Mesenchymal stem cell (in vitro differentiated cells and primary cell): ENCODE data around the gene MYBL2.

Experiments
- DNase-seq: peaks from one replicate; pipeline ENCODE4 v3.0.0-alpha.2; 2013
- H2AFZ ChIP-seq: one replicate; pipeline ENCODE4 v1.6.1; 2013; ENCODE audit warnings: low read depth, mild to moderate bottlenecking, control low read depth, inconsistent platforms, low read length, moderate library complexity
- H2AK5ac ChIP-seq: 2 replicates; pipeline ENCODE4 v1.6.1; 2013; ENCODE audit warnings: low read length, moderate library complexity, mild to moderate bottlenecking, inconsistent platforms; ENCODE audit not compliant: severe bottlenecking
- H2BK120ac ChIP-seq: one replicate; pipeline ENCODE4 v1.6.1; 2013; ENCODE audit warnings: low read depth, mild to moderate bottlenecking, inconsistent platforms, low read length, moderate library complexity
- H2BK12ac ChIP-seq, 2 experiments: one replicate each; pipeline ENCODE4 v1.6.1; 2013; ENCODE audit warnings: inconsistent platforms in 2 of 2, low read length in 2 of 2, mild to moderate bottlenecking in 2 of 2, moderate library complexity in 2 of 2, control low read depth in 1 of 2
- H2BK15ac ChIP-seq: one replicate; pipeline ENCODE4 v1.6.1; 2013; ENCODE audit warnings: mild to moderate bottlenecking, low read depth, inconsistent platforms; ENCODE audit not compliant: poor library complexity, severe bottlenecking
- H2BK5ac ChIP-seq: 2 replicates; pipeline ENCODE4 v1.6.1; 2013; ENCODE audit warnings: low read depth, mild to moderate bottlenecking, low read length, control low read depth, inconsistent platforms; ENCODE audit not compliant: poor library complexity, severe bottlenecking
- H3K14ac ChIP-seq, 2 experiments: one replicate each; pipeline ENCODE4 v1.6.1; 2013; ENCODE audit warnings: inconsistent platforms in 2 of 2, low read length in 2 of 2, control low read depth in 1 of 2, mild to moderate bottlenecking in 1 of 2, moderate library complexity in 1 of 2
- H3K18ac ChIP-seq, 2 experiments: one replicate each; pipeline ENCODE4 v1.6.1; 2013; ENCODE audit warnings: inconsistent platforms in 2 of 2, low read length in 2 of 2, control low read depth in 1 of 2, low read depth in 1 of 2, mild to moderate bottlenecking in 1 of 2
- H3K23ac ChIP-seq, 2 experiments: one replicate each; pipeline ENCODE4 v1.6.1; 2013; ENCODE audit warnings: inconsistent platforms in 2 of 2, low read length in 2 of 2, mild to moderate bottlenecking in 2 of 2, moderate library complexity in 2 of 2, control low read depth in 1 of 2
- H3K27ac ChIP-seq: 2 replicates; pipeline ENCODE4 v1.5.1; 2013; ENCODE audit warnings: mild to moderate bottlenecking, moderate library complexity, low read length, control low read depth, inconsistent platforms; ENCODE audit not compliant: poor library complexity, severe bottlenecking
- H3K27me3 ChIP-seq, 2 experiments: 2 replicates each; pipeline versions ENCODE4 v1.6.1 to v1.7.0; 2013; ENCODE audit warnings: low read length in 2 of 2, mild to moderate bottlenecking in 2 of 2, moderate library complexity in 2 of 2, control low read depth in 1 of 2, inconsistent platforms in 1 of 2; ENCODE audit not compliant: control insufficient read depth in 1 of 2, insufficient read depth in 1 of 2
- H3K36me3 ChIP-seq, 2 experiments: 2 replicates each; pipeline versions ENCODE4 v1.6.1 to v1.7.0; 2013; ENCODE audit warnings: low read length in 2 of 2, control low read depth in 1 of 2, inconsistent platforms in 1 of 2, low read depth in 1 of 2, mild to moderate bottlenecking in 1 of 2; ENCODE audit not compliant: insufficient read depth in 2 of 2, control insufficient read depth in 1 of 2
- H3K4ac ChIP-seq, 2 experiments: one replicate each; pipeline ENCODE4 v1.6.1; 2013; ENCODE audit warnings: inconsistent platforms in 2 of 2, low read length in 2 of 2, mild to moderate bottlenecking in 2 of 2, moderate library complexity in 2 of 2, control low read depth in 1 of 2, low read depth in 1 of 2
- H3K4me1 ChIP-seq: 2 replicates; pipeline ENCODE4 v1.6.1; 2013; ENCODE audit warnings: low read depth, low read length, control low read depth; ENCODE audit not compliant: control insufficient read depth, insufficient read depth
- H3K4me2 ChIP-seq: 2 replicates; pipeline ENCODE4 v1.6.1; 2013; ENCODE audit warnings: low read length, mild to moderate bottlenecking, inconsistent platforms; ENCODE audit not compliant: poor library complexity, severe bottlenecking
- H3K4me3 ChIP-seq, 2 experiments: 2 replicates each; pipeline versions ENCODE4 v1.5.1 to v1.7.0; 2013; ENCODE audit warnings: low read length in 2 of 2, mild to moderate bottlenecking in 2 of 2, control low read depth in 1 of 2, low read depth in 1 of 2; ENCODE audit not compliant: insufficient read depth in 1 of 2
- H3K79me1 ChIP-seq: replicated peaks from 2 replicates; pipeline ENCODE4 v1.6.1; 2013; ENCODE audit warnings: mild to moderate bottlenecking, control low read depth, low read length, inconsistent platforms; ENCODE audit not compliant: poor library complexity, severe bottlenecking
- H3K9ac ChIP-seq: 2 replicates; pipeline ENCODE4 v1.7.0; 2013; ENCODE audit warnings: mild to moderate bottlenecking, low read length, moderate library complexity
- H3K9me3 ChIP-seq: 2 replicates; pipeline ENCODE4 v1.7.0; 2013; ENCODE audit warnings: mild to moderate bottlenecking, low read length; ENCODE audit not compliant: control insufficient read depth
- H4K8ac ChIP-seq: one replicate; pipeline ENCODE4 v1.6.1; 2013; ENCODE audit warnings: inconsistent platforms, mild to moderate bottlenecking, low read length, moderate library complexity
- H4K91ac ChIP-seq: one replicate; pipeline ENCODE4 v1.6.1; 2013; ENCODE audit warnings: mild to moderate bottlenecking, low read length, inconsistent platforms
- WGBS: methylation state at CpG from one replicate; pipeline ENCODE4 v1.1.7; 2013; ENCODE audit warnings: mixed read lengths; 5-methylcytosine and 5-hydroxymethylcytosine counted together

The MYBL2 gene

GRCh38 chr20:43700627-43701026 is 33.7 kb downstream of the MYBL2 start:
- H3K36me3 ChIP-seq: peaks cover 0 to 21% of the 10 kb centered on the region in 2 experiments
- H2AK5ac ChIP-seq: no peak overlapping the region
- no peak overlapping the region for H2BK12ac ChIP-seq
- no peak overlapping the region for H3K4ac ChIP-seq
- no peak overlapping the region for H2AFZ ChIP-seq
- no peak overlapping the region for H4K91ac ChIP-seq
- no peak for DNase-seq
- no peak overlapping the region for H3K14ac ChIP-seq
- H3K23ac ChIP-seq: no peak overlapping the region
- no peak overlapping the region for H2BK15ac ChIP-seq
- no peak overlapping the region for H2BK5ac ChIP-seq
- no peak overlapping the region for H3K18ac ChIP-seq
- peak overlapping the region; percentile 23 for H4K8ac ChIP-seq
- H3K9me3 ChIP-seq: no peaks in the 10 kb centered on the region
- peaks cover 6% of the 10 kb centered on the region for H3K79me1 ChIP-seq
- no peaks in the 10 kb centered on the region for H3K27me3 ChIP-seq
- no peak overlapping the region for H3K4me3 ChIP-seq
- WGBS: over 99% methylated on average over 6 of the region's 8 CpGs
- H2BK120ac ChIP-seq: no peak overlapping the region
- H3K4me2 ChIP-seq: no peak overlapping the region
- H3K4me1 ChIP-seq: no peaks in the 10 kb centered on the region
- H3K9ac ChIP-seq: no peak overlapping the region
- H3K27ac ChIP-seq: no peak overlapping the region

- WGBS: 97% methylated on average over 14 of the region's 14 CpGs
- H3K36me3 ChIP-seq: peaks cover 0 to 21% of the 10 kb centered on the region in 2 experiments
- no peaks in the 10 kb centered on the region for H3K4me1 ChIP-seq
- no peak overlapping the region for H3K14ac ChIP-seq
- H2BK12ac ChIP-seq: no peak overlapping the region
- no peak overlapping the region for H2BK120ac ChIP-seq
- no peak overlapping the region for H3K4me2 ChIP-seq
- no peak overlapping the region for H3K9ac ChIP-seq
- no peak overlapping the region for H2BK5ac ChIP-seq
- H3K23ac ChIP-seq: no peak overlapping the region
- H3K79me1 ChIP-seq: peaks cover 4% of the 10 kb centered on the region
- no peak overlapping the region for H2BK15ac ChIP-seq
- no peak overlapping the region for H2AFZ ChIP-seq
- no peak overlapping the region for H4K8ac ChIP-seq
- no peaks in the 10 kb centered on the region for H3K27me3 ChIP-seq
- no peak overlapping the region for H3K27ac ChIP-seq
- H2AK5ac ChIP-seq: no peak overlapping the region
- no peak overlapping the region for H3K18ac ChIP-seq
- H3K9me3 ChIP-seq: no peaks in the 10 kb centered on the region
- H3K4me3 ChIP-seq: no peak overlapping the region
- no peak overlapping the region for H4K91ac ChIP-seq
- H3K4ac ChIP-seq: no peak overlapping the region
- DNase-seq: no peak
These were observed 35.6 kb downstream of the MYBL2 start for GRCh38 chr20:43702502-43702901.

- no peak overlapping the region for H4K91ac ChIP-seq
- WGBS: 97% methylated on average over 9 of the region's 9 CpGs
- H3K79me1 ChIP-seq: no peaks in the 10 kb centered on the region
- no peaks in the 10 kb centered on the region for H3K4me1 ChIP-seq
- no peak overlapping the region for H3K23ac ChIP-seq
- H3K36me3 ChIP-seq: peaks cover 0 to 44% of the 10 kb centered on the region in 2 experiments
- H3K4me3 ChIP-seq: no peak overlapping the region
- no peak overlapping the region for H2BK12ac ChIP-seq
- H3K9ac ChIP-seq: no peak overlapping the region
- H3K4ac ChIP-seq: no peak overlapping the region
- no peak overlapping the region for H4K8ac ChIP-seq
- no peak overlapping the region for H3K18ac ChIP-seq
- no peak overlapping the region for H2AK5ac ChIP-seq
- no peak overlapping the region for H2BK15ac ChIP-seq
- no peak overlapping the region for H3K14ac ChIP-seq
- no peak overlapping the region for H2BK120ac ChIP-seq
- H3K4me2 ChIP-seq: no peak overlapping the region
- no peaks in the 10 kb centered on the region for H3K9me3 ChIP-seq
- H2AFZ ChIP-seq: no peak overlapping the region
- no peaks in the 10 kb centered on the region for H3K27me3 ChIP-seq
- no peak overlapping the region for H3K27ac ChIP-seq
- no peak overlapping the region for H2BK5ac ChIP-seq
- no peak for DNase-seq
These were observed 43.6 kb downstream of the MYBL2 start for GRCh38 chr20:43710370-43711044.

- Histone ChIP-seq H2BK15ac (no peak overlapping the region), H3K4ac (no peak overlapping the region), H4K91ac (no peak overlapping the region), H3K9ac (no peak overlapping the region), H2AK5ac (no peak overlapping the region), H3K18ac (no peak overlapping the region), H3K4me1 (no peaks in the 10 kb centered on the region), H3K27me3 (no peaks in the 10 kb centered on the region), H3K79me1 (no peaks in the 10 kb centered on the region), H4K8ac (no peak overlapping the region), H2AFZ (no peak overlapping the region), H3K9me3 (no peaks in the 10 kb centered on the region), H3K27ac (no peak overlapping the region), H3K36me3 (peaks cover 0 to 50% of the 10 kb centered on the region in 2 experiments), H2BK5ac (no peak overlapping the region), H3K4me2 (no peak overlapping the region), H2BK120ac (no peak overlapping the region), H2BK12ac (no peak overlapping the region), H3K4me3 (no peak overlapping the region), H3K23ac (no peak overlapping the region), H3K14ac (no peak overlapping the region)
- DNase-seq: no peak
- WGBS: 96% methylated on average over 15 of the region's 15 CpGs
These were observed 44.3 kb downstream of the MYBL2 start for GRCh38 chr20:43711098-43711654.
